DMS153 (cell line): ENCODE measurements around the gene NATD1.
"Not testable (repeated sequence)": the region's sequence is repeated elsewhere in the genome, so short reads cannot be mapped to it uniquely, and the experiment has no call there.

ENCODE experiments used
- DNase-seq: peaks from one replicate; lab custom pipeline; 2025; lab: John Stamatoyannopoulos, UW

Gene NATD1

GRCh38 chr17:21192414-21192813, 60.8 kb downstream of the NATD1 start:
- DNase-seq = not testable (repeated sequence)

GRCh38 chr17:21191698-21192097, 61.5 kb downstream of the NATD1 start:
- DNase-seq = no peak

- no peak for DNase-seq
Observed at GRCh38 chr17:21190078-21190477, 63.1 kb downstream of the NATD1 start.

- no peak for DNase-seq
Observed at GRCh38 chr17:21189361-21189760, 63.8 kb downstream of the NATD1 start.
